ENCODE measurements around the gene LDHAL6B.

Gene LDHAL6B

DNA sequence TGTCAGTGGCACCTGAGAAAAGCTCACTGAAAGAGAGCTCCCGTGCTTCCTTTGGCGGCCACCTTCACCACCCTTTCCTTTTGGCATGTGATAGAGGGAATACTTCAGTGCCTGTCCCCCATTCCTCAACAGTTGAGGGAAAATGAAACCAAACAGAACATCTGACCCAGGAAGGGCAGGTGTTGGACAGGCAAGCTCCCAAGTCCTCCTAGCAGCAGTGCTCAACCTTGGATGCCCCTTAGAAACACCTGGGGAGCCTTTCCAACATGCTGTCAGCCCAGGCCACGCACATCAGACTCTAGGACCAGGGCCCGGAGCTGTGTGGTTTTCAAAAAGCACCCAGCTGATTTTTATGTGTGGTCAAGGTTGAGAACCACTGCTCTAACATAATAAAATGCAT, 22.4 kb downstream of the LDHAL6B start:
- TF ChIP-seq, protein P1, sequence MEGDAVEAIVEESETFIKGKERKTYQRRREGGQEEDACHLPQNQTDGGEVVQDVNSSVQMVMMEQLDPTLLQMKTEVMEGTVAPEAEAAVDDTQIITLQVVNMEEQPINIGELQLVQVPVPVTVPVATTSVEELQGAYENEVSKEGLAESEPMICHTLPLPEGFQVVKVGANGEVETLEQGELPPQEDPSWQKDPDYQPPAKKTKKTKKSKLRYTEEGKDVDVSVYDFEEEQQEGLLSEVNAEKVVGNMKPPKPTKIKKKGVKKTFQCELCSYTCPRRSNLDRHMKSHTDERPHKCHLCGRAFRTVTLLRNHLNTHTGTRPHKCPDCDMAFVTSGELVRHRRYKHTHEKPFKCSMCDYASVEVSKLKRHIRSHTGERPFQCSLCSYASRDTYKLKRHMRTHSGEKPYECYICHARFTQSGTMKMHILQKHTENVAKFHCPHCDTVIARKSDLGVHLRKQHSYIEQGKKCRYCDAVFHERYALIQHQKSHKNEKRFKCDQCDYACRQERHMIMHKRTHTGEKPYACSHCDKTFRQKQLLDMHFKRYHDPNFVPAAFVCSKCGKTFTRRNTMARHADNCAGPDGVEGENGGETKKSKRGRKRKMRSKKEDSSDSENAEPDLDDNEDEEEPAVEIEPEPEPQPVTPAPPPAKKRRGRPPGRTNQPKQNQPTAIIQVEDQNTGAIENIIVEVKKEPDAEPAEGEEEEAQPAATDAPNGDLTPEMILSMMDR (conservative IDR thresholded peaks at IDR 0.05; ENCODE audit: low read depth, low read length), result no peak
- DNase-seq (ENCODE audit: low read depth), result no peak
- no peak overlapping the region for H3K4me3 ChIP-seq (ENCODE audit: low read length)

DNA sequence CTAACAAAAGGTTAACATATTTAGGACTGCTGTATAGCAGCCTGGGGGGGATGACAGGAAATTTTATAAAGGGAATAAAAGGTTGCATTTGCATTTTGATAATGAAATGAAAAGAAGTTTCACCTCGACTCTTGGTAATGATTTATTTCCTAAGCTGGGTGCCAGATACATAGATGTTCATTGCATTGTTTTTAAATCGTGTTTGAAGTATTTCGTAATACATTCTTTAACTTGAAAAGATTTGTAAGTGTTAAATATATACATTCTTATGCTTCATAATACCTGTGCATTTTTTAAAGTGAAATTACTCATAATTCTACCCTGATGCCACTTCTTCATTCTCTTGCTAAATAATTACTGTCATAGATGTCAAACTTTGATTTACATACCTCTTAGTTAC, 22.8 kb downstream of the LDHAL6B start:
- TF ChIP-seq, protein P1 (conservative IDR thresholded peaks at IDR 0.05; ENCODE audit: low read depth, low read length), result no peak
- DNase-seq (ENCODE audit: low read depth), result no peak
- H3K4me3 ChIP-seq (ENCODE audit: low read length), result no peak overlapping the region

DNA sequence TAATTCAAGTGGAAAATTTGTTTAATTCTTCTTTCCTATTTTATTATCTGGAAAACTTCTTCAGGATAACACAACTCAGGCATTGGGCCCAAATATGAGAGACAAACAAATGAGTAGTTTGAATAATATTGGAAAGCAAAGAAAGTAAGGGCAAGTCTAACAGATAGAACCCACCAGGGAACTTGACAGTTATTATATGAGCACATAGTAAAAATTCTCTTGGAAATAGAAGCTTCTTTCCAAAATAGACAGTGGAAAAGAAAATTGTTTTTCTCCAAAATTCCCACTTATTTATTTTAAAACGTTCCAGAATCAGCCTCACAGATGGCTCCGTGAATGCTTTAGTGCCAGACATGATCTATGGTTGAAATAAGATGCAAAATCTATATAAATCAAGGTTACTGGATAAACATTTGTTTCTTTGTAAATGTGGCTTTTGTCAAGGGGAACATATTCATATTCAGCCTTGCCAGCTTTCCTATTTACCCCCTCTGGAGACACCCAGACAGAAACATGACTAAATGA, 23.9 kb downstream of the LDHAL6B start:
- H3K4me3 ChIP-seq (ENCODE audit: low read length), result no peak overlapping the region
- DNase-seq (ENCODE audit: low read depth), result no peak
- TF ChIP-seq, protein P1 (conservative IDR thresholded peaks at IDR 0.05; ENCODE audit: low read depth, low read length), result no peak

DNA sequence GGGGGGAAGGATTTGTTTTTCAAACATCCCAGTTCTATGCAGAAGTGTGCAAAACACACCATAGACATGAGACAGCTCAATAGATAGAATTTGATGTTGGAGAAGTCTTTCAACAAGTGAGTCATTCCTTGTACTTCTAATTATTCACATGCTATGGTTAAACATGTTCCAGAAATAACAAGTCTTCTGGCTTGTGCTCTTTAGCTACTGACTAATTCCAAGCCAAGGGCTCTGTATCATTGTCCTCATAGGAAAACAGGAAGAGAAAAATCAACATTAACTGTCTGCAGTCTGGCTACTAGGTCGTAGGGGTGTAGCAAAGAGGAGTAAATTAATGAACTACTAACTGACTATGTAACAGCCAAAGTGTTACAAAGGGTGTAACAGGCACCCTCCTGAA, 25.8 kb downstream of the LDHAL6B start:
- DNase-seq (ENCODE audit: low read depth), result peak; percentile 40
- no peak overlapping the region for H3K4me3 ChIP-seq (ENCODE audit: low read length)
- TF ChIP-seq, protein P1 (conservative IDR thresholded peaks at IDR 0.05; ENCODE audit: low read depth, low read length), result no peak

DNA sequence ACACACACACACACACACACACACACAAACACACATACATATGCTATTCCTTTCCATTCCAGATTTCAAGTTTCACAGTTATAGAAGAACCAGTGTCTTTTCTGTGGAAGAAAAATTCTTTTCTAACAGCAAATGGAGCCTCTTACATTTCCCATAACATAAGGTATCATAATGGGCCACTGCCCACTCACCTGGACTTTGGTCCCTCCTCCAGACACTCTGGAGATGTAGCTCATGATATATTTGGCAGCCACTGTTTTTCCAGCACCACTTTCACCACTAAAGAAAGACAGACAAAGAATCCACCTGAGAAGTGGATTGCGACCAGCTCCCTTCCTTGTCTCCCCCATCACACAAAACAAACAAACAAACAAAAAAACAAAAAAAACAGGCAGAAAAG, 29.8 kb downstream of the LDHAL6B start:
- no peak for DNase-seq (ENCODE audit: low read depth)
- no peak overlapping the region for H3K4me3 ChIP-seq (ENCODE audit: low read length)
- TF ChIP-seq, protein P1 (conservative IDR thresholded peaks at IDR 0.05; ENCODE audit: low read depth, low read length), result no peak

DNA sequence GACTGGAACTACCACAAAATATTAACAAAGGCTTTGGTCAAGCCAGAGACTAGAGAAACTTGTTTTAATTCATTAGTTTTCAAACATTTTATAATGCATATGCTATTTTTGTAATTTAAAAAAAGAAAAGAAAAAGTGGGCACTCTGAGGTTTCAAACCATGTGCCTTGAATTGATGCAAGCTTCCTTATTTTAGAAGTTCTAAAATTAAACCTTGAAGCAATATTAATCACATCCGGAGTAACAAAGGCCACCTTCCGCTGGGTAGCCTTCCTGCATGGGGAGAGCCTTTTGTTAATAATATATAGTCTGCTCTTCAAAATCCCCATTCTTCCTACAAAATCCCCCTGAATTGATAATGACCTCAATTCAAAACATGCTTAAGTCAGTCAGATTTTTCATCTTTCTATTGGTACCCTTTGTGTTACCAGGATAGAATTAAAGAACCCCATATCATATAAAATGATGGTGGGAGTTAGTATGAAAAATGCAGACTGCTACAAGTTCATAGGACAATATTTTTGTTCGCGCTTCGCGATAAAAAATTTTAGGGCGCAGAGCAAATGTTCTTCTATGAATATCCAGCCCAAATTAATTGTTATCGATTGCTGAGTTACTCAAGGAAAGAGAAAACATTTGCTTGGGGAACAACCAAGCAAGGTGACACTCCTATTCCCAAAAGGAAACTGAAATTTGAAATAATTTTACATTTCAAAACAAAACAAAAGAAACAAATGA, 30.6 kb downstream of the LDHAL6B start:
- TF ChIP-seq, protein P1 (conservative IDR thresholded peaks at IDR 0.05; ENCODE audit: low read depth, low read length), result no peak
- no peak for DNase-seq (ENCODE audit: low read depth)
- no peak overlapping the region for H3K4me3 ChIP-seq (ENCODE audit: low read length)

DNA sequence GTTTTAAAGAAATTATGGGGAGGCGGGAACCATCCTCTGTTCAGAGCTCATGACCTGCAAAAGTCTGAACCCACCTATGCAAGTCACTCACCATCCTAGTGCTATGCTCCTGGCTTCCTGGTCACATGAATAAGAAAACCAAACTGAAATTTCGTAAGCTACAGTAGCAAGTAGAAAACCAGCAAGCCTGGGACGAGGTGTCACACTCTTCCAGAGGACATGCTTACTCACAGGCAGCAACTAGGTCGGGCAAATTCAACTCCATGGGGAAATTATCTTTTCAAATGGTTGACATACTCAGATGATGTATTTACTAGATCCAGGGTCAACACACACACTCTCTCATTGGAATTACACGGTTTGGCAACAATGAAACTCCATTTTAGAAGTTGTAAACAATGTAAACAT, 31.3 kb downstream of the LDHAL6B start:
- H3K4me3 ChIP-seq (ENCODE audit: low read length), result no peak overlapping the region
- TF ChIP-seq, protein P1 (conservative IDR thresholded peaks at IDR 0.05; ENCODE audit: low read depth, low read length), result no peak
- no peak for DNase-seq (ENCODE audit: low read depth)

Measured in retinal pigment epithelial cell (primary cell).